Measurements from ENCODE around the gene SH3RF1.
A peak's percentile ranks its signal among the peaks of the same experiment; 100 is the strongest.
"Not testable (repeated sequence)": the region's sequence is repeated elsewhere in the genome, so short reads cannot be mapped to it uniquely, and the experiment has no call there.

SH3RF1 gene

GRCh38 chr4:169179609-169180521 lies 90.9 kb downstream of the SH3RF1 start:
- TF ChIP-seq CTCF (IDR thresholded peaks at IDR 0.05; ENCODE audit: control insufficient read depth, extremely low read depth, insufficient read depth): no peak
- H3K4me3 ChIP-seq (ENCODE audit: low read depth, low read length): peak overlapping the region; percentile 21; the same call in 1 of the 2 replicates
- no peak for DNase-seq (ENCODE audit: low read depth)

- not testable (repeated sequence) for DNase-seq (ENCODE audit: low read depth); H3K4me3 ChIP-seq (ENCODE audit: low read depth, low read length)
Observed at GRCh38 chr4:169178092-169178491, 92.7 kb downstream of the SH3RF1 start.

- no peak overlapping the region for H3K4me3 ChIP-seq (ENCODE audit: low read depth, low read length)
- no peak for TF ChIP-seq CTCF (IDR thresholded peaks at IDR 0.05; ENCODE audit: control insufficient read depth, extremely low read depth, insufficient read depth)
- no peak for DNase-seq (ENCODE audit: low read depth)
Observed at GRCh38 chr4:169175476-169175875, 95.3 kb downstream of the SH3RF1 start.

- no peak for DNase-seq (ENCODE audit: low read depth)
- TF ChIP-seq CTCF (IDR thresholded peaks at IDR 0.05; ENCODE audit: control insufficient read depth, extremely low read depth, insufficient read depth): no peak
- no peak overlapping the region for H3K4me3 ChIP-seq (ENCODE audit: low read depth, low read length)
Observed at GRCh38 chr4:169175035-169175434, 95.7 kb downstream of the SH3RF1 start.

GRCh38 chr4:169174247-169174646 lies 96.5 kb downstream of the SH3RF1 start:
- no peak overlapping the region for H3K4me3 ChIP-seq (ENCODE audit: low read depth, low read length)
- TF ChIP-seq CTCF (IDR thresholded peaks at IDR 0.05; ENCODE audit: control insufficient read depth, extremely low read depth, insufficient read depth): no peak
- no peak for DNase-seq (ENCODE audit: low read depth)

- TF ChIP-seq CTCF (IDR thresholded peaks at IDR 0.05; ENCODE audit: control insufficient read depth, extremely low read depth, insufficient read depth): no peak
- DNase-seq (ENCODE audit: low read depth): no peak
- H3K4me3 ChIP-seq (ENCODE audit: low read depth, low read length): no peak overlapping the region
Observed at GRCh38 chr4:169167957-169168858, 102.5 kb downstream of the SH3RF1 start.

Measured in LNCaP clone FGC (cell line).